ENCODE measurements around the gene NTRK2.

The NTRK2 gene

GRCh38 chr9:84863372-84863771 lies 193.8 kb downstream of the NTRK2 start:
- no peaks in the 10 kb centered on the region for H3K4me1 ChIP-seq
- no peak for TF ChIP-seq CTCF (IDR thresholded peaks at IDR 0.05)

GRCh38 chr9:84866396-84867175 lies 197.1 kb downstream of the NTRK2 start:
- Histone ChIP-seq H2AFZ (no peak overlapping the region), H3K9ac (no peak overlapping the region), H3K4me1 (no peaks in the 10 kb centered on the region), H3K36me3 (ENCODE audit: control insufficient read depth, insufficient read depth, low read length) (no peaks in the 10 kb centered on the region), H3K27me3 (ENCODE audit: control insufficient read depth, insufficient read depth, low read length) (no peaks in the 10 kb centered on the region), H3K27ac (no peak overlapping the region), H3K79me2 (no peaks in the 10 kb centered on the region), H3K4me2 (ENCODE audit: low read length) (no peak overlapping the region), H3K9me3 (ENCODE audit: control insufficient read depth, low read length) (no peaks in the 10 kb centered on the region), H3K4me3 (ENCODE audit: low read depth, low read length) (no peak overlapping the region)
- TF ChIP-seq CTCF (IDR thresholded peaks at IDR 0.05) = no peak

More at GRCh38 chr9:84863372-84863771, 193.8 kb downstream of the NTRK2 start:
- Histone ChIP-seq H3K4me3 (ENCODE audit: low read depth, low read length) (no peak overlapping the region), H3K79me2 (no peaks in the 10 kb centered on the region), H3K9ac (no peak overlapping the region), H3K9me3 (ENCODE audit: control insufficient read depth, low read length) (no peaks in the 10 kb centered on the region), H3K27me3 (ENCODE audit: control insufficient read depth, insufficient read depth, low read length) (no peaks in the 10 kb centered on the region), H3K36me3 (ENCODE audit: control insufficient read depth, insufficient read depth, low read length) (no peaks in the 10 kb centered on the region), H2AFZ (no peak overlapping the region), H3K4me2 (ENCODE audit: low read length) (no peak overlapping the region), H3K27ac (no peak overlapping the region)

- Histone ChIP-seq H3K4me2 (ENCODE audit: low read length) (no peak overlapping the region), H3K36me3 (ENCODE audit: control insufficient read depth, insufficient read depth, low read length) (no peaks in the 10 kb centered on the region), H3K9ac (no peak overlapping the region)
These were observed 197.7 kb downstream of the NTRK2 start for GRCh38 chr9:84867186-84867585.

GRCh38 chr9:84869091-84869490 lies 199.6 kb downstream of the NTRK2 start:
- Histone ChIP-seq H3K4me2 (ENCODE audit: low read length) (no peak overlapping the region), H2AFZ (no peak overlapping the region), H3K27me3 (ENCODE audit: control insufficient read depth, insufficient read depth, low read length) (no peaks in the 10 kb centered on the region), H3K79me2 (no peaks in the 10 kb centered on the region), H3K9me3 (ENCODE audit: control insufficient read depth, low read length) (no peaks in the 10 kb centered on the region), H3K27ac (no peak overlapping the region), H3K36me3 (ENCODE audit: control insufficient read depth, insufficient read depth, low read length) (no peaks in the 10 kb centered on the region), H3K4me1 (no peaks in the 10 kb centered on the region), H3K4me3 (ENCODE audit: low read depth, low read length) (no peak overlapping the region), H3K9ac (no peak overlapping the region)
- TF ChIP-seq CTCF (IDR thresholded peaks at IDR 0.05) = no peak

More at GRCh38 chr9:84867186-84867585, 197.7 kb downstream of the NTRK2 start:
- no peak overlapping the region for H2AFZ ChIP-seq
- no peak overlapping the region for H3K27ac ChIP-seq
- H3K9me3 ChIP-seq (ENCODE audit: control insufficient read depth, low read length) = no peaks in the 10 kb centered on the region
- no peaks in the 10 kb centered on the region for H3K4me1 ChIP-seq
- TF ChIP-seq CTCF (IDR thresholded peaks at IDR 0.05) = no peak
- no peaks in the 10 kb centered on the region for H3K27me3 ChIP-seq (ENCODE audit: control insufficient read depth, insufficient read depth, low read length)
- H3K4me3 ChIP-seq (ENCODE audit: low read depth, low read length) = no peak overlapping the region
- H3K79me2 ChIP-seq = no peaks in the 10 kb centered on the region

- Histone ChIP-seq H3K4me2 (ENCODE audit: low read length) (no peak overlapping the region), H3K9me3 (ENCODE audit: control insufficient read depth, low read length) (no peaks in the 10 kb centered on the region)
These were observed 202.5 kb downstream of the NTRK2 start for GRCh38 chr9:84871983-84872382.

More at GRCh38 chr9:84871983-84872382, 202.5 kb downstream of the NTRK2 start:
- Histone ChIP-seq H3K9ac (no peak overlapping the region), H2AFZ (no peak overlapping the region), H3K4me1 (no peaks in the 10 kb centered on the region), H3K27ac (no peak overlapping the region), H3K27me3 (ENCODE audit: control insufficient read depth, insufficient read depth, low read length) (no peaks in the 10 kb centered on the region), H3K4me3 (ENCODE audit: low read depth, low read length) (no peak overlapping the region), H3K79me2 (no peaks in the 10 kb centered on the region), H3K36me3 (ENCODE audit: control insufficient read depth, insufficient read depth, low read length) (no peaks in the 10 kb centered on the region)
- no peak for TF ChIP-seq CTCF (IDR thresholded peaks at IDR 0.05)
